ENCODE data around the gene PMEPA1.

The PMEPA1 gene

DNA sequence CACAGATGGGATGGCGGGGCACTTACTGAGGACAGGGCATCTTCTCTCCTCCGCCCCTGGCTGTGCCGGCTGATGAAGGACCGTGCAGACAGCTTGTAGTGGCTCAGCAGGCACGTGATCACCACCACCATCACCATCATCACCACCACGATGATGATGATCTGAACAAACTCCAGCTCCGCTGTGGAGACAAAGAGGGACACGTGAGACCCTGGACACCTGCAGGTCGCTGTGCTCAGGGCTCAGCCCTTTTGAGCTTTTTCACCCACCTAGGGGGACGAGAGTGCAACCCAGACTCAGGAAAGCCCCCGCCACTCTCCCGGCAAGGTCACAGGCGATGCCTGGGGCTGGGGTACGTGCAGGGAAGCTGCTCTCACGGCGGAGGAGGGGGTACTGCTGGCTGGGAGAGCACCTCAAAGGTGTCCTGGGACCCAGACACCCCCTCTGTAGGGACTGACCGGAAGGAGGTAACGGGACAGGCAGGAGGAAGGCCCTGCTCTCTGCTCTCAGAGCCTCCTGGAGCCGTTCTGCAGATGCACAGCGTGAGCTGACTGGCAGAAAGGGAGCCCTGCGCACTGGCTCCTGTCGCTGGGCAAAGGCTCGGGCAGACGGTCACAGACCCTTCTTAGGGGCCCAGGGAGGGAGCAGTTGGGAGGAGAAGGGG lies 50.2 kb downstream of the PMEPA1 start:
- Mint-ChIP-seq H3K27me3 (no peaks in the 10 kb centered on the region), H3K4me1 (peaks cover 42% of the 10 kb centered on the region), H3K27ac (no peak overlapping the region), H3K4me3 (peak overlapping the region in 1 of 2 donors; percentile 47), H3K9me3 (peaks cover 0 to 6% of the 10 kb centered on the region in 2 donors)
- no peak for DNase-seq
- no peak for ATAC-seq

DNA sequence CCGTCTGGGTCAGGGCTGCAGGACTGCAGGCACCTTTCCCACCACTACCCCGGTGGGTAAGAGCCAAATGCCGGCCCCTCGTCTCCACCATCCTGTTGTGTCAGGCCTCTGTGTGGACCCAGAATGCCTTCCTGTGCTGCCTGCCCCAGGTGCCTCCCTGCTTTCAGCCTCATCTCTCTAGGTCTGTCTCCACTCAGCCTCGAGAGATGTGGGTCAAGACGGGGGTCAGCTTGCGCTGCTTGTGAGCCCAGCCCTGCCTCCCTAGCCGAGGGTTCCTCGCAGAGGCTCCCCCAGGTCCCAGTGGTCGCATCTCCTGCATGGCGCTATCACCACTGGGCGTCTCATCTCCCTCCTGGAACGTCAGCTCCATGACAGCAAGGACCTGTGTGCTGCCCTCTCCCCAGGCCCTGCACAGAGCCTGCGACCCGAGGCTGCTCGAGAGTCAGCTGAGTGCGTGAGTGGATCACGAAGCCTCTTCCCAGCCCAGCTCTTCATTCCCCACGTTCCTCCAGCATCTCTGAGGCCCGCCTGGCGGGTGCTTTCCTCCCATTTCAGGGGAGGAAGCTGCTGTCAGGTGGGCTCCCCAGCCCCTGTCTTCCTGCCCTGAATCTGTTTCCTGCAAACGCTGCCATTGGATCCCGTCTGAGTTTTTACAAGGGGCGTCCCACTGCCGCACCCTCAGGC lies 50.8 kb downstream of the PMEPA1 start:
- no peak for DNase-seq

DNA sequence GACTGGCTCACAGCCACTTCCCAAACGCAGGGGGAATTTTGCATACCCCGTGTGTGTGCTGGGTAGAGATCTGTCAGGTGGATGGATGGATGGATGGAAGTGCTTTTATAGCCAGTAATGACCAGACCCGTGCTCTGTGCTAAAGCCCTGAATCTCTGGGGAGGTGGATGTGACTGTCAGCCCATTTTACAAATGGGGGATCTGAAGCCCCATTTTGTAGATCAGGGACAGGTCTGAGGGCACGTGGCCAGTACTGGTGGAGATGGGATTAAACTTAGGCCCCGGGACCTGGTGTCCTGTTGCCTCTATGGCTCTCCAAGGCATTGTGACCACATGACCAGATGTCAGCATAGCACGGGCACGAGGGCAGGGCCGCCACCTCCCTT lies 51.4 kb downstream of the PMEPA1 start:
- peaks cover 48% of the 10 kb centered on the region for H3K4me1 Mint-ChIP-seq
- no peak for ATAC-seq
- no peak for DNase-seq
- peaks cover 0 to 6% of the 10 kb centered on the region in 2 donors for H3K9me3 Mint-ChIP-seq
- peak overlapping the region; percentile 66 to 70 for H3K4me3 Mint-ChIP-seq
- H3K27ac Mint-ChIP-seq, result peak overlapping the region in 1 of 2 donors; percentile 93
- no peaks in the 10 kb centered on the region for H3K27me3 Mint-ChIP-seq

More for the DNA sequence above, 50.8 kb downstream of the PMEPA1 start:
- H3K27me3 Mint-ChIP-seq, result no peaks in the 10 kb centered on the region
- no peak overlapping the region for H3K27ac Mint-ChIP-seq
- peaks cover 0 to 6% of the 10 kb centered on the region in 2 donors for H3K9me3 Mint-ChIP-seq
- peak overlapping the region in 1 of 2 donors; percentile 47 for H3K4me3 Mint-ChIP-seq
- no peak for ATAC-seq
- H3K4me1 Mint-ChIP-seq, result peaks cover 48% of the 10 kb centered on the region

DNA sequence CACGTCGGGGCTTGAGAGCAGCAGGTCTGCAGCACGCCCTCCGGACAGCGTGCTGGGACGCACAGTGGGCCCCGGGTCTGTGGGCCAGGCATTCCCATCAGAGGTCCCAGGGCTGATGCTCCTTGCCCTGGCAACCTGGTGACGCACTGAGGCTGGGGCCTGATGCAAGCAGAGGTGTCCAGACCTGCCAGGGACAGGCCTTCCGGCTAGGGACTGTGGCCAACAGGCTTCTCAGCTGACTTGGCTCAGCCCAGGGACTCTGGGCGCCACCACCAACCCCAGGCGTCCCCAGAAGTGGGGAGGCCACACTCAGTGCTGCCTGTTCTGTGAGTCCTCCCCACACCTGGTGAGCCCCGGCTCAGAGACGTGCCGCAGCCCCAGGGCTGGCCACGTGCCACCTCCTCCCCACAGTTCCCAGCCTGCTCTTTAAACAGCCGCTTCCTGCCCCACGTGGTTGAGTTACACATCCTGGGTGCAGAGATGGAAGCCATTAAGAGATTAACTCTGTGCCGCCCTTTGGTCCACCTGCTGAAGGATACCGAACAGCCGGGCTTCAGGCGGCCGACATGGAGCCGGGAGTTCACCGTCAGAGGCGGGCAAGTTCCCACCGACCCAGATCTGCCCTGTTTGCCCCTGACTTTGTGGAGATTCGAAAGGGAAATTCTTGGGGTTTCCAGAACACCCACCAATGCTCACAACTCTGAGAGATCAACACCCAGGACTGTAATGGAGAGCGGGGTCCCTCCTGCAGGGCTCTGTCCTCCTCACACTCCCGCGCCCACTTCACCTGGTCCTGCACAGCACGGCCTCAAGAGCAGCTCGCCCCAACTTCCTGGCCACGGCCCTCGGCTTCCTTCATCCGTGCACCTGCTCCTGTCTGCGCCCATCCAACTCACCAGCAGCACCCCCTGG lies 52.0 kb downstream of the PMEPA1 start:
- Mint-ChIP-seq H3K9me3 (peaks cover 0 to 6% of the 10 kb centered on the region in 2 donors), H3K4me3 (peak overlapping the region; percentile 66 to 70), H3K27ac (peak overlapping the region; percentile 90 to 93), H3K27me3 (no peaks in the 10 kb centered on the region), H3K4me1 (peaks cover 48% of the 10 kb centered on the region)
- DNase-seq (peak; percentile 39 to 59), ATAC-seq (peak; percentile 85)

DNA sequence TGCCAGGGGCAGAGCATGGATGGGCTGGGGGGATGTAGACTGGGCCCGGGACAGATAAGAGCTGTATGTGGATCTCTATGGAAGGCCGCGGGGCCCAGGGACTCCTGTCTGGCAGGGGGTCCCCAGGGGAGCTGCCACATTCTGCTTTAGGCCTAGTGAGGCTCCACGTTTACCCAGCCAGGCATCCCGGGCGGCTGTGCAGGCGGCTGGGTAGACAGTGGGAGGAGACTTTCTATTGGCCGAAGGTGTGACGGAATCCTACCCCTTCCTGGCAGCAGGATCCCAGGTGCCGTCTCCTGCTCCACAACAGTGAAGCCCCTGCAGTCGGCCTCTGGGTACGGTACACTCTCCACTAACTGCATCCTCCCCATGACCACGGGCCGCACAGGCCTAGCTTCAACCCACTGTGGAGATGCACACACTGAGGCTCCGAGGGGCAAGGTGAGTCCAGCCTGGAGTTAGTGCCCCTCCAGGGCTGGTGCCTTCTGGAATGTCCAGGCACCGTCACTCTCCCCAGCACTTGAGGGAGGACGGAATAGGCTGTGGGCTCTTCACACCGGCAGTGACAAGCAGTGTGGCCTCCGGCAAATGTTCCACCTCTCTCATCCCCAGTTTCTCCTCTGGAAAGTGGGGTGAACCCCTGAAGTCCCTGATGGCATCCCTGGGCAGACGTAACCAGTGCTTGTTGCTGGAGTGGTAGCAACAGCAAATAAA lies 52.8 kb downstream of the PMEPA1 start:
- DNase-seq, result no peak
- peaks cover 48% of the 10 kb centered on the region for H3K4me1 Mint-ChIP-seq
- no peak overlapping the region for H3K27ac Mint-ChIP-seq
- peaks cover 0 to 6% of the 10 kb centered on the region in 2 donors for H3K9me3 Mint-ChIP-seq
- no peak overlapping the region for H3K4me3 Mint-ChIP-seq
- no peaks in the 10 kb centered on the region for H3K27me3 Mint-ChIP-seq
- no peak for ATAC-seq

DNA sequence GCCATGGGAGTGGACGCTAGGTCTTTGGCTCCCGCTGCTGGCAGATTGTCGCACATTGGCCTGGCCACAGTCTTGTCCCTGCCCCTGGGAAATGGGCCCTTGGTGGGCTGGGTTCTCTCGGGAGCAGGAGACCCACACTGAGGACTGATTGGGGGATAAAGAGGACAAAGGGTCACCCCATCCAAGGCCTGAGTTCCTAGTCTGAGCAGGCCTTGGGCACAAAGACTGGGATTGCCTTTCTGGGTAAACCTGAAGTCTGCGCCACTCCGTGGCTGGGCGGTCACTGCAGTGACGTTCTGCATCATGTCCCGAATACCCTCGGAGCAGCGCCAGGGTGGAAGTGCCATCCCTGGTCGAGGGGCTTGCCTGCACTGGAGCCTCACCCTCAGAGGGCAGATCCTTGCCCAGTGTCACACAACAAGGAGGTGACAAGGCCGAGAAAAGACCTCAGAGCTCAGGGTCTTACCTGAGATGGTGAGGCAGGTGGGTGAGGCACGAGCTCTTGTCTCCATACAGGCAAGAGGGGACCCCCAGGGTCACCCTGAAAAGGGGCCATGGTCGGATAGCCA lies 53.5 kb downstream of the PMEPA1 start:
- H3K9me3 Mint-ChIP-seq, result peaks cover 0 to 6% of the 10 kb centered on the region in 2 donors
- ATAC-seq (no peak), DNase-seq (no peak)
- H3K4me3 Mint-ChIP-seq, result no peak overlapping the region
- peaks cover 48% of the 10 kb centered on the region for H3K4me1 Mint-ChIP-seq
- H3K27me3 Mint-ChIP-seq, result no peaks in the 10 kb centered on the region
- no peak overlapping the region for H3K27ac Mint-ChIP-seq

DNA sequence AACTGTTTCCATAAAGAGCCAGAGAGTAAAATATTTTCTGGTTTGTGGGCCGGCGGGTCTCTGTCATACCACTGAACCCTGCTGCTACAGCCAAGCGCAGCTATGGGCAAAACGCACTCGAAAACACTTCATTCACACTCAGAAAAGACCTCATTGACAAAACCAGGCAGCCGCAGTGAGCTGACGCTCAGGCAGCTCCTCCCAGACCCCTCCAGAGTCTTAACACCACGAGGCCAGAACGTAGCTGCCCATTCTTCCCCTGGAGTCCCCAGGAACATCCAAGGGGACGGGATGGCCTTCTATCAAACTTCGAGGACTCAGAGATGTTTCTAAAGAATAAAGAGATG lies 54.0 kb downstream of the PMEPA1 start:
- Mint-ChIP-seq H3K4me3 (no peak overlapping the region), H3K9me3 (peaks cover 0 to 5% of the 10 kb centered on the region in 2 donors), H3K27ac (no peak overlapping the region), H3K27me3 (no peaks in the 10 kb centered on the region), H3K4me1 (peaks cover 48% of the 10 kb centered on the region)
- DNase-seq, result no peak
- no peak for ATAC-seq

DNA sequence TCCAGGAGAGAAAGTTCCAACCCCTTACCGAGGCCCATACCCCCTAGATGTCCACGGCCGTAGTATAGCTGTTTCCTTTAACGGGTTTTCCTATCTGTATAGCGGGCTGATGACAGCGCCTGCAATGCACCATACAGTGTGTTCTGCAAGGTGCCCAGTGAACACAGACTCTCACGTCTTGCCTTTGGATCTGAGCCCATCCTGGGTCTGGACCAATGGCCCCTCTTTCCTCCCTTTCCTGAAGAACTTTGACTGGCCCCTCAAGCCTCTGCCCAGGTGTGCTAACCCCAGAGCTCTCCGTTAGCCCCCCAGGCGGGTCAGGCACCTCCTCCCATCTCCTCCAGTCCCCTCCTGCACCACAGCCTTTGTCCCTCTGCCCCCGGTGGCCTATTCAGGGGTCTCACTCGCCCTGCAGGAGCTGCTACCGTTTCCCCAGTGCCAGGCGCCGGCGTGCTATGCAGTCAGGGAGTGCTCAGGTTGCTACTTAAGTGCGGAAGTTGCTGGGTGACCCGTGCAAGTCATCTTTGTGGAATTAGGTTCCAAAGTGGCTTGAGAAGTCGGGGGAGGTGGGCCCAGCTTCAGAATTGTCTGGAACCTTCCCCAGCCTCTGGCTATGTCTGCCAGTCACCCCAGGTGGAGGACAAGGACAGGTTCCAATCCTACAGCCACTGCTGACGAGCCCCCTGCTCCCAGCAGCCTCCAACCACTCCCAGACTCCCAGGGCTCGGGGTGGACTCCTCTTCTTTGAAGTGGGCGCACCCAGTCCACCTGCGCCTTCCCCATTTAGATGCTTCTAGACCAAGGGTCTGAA lies 54.6 kb downstream of the PMEPA1 start:
- DNase-seq (no peak), ATAC-seq (no peak)
- Mint-ChIP-seq H3K27ac (no peak overlapping the region), H3K4me1 (peaks cover 48% of the 10 kb centered on the region), H3K9me3 (no peaks in the 10 kb centered on the region), H3K27me3 (no peaks in the 10 kb centered on the region), H3K4me3 (no peak overlapping the region)

DNA sequence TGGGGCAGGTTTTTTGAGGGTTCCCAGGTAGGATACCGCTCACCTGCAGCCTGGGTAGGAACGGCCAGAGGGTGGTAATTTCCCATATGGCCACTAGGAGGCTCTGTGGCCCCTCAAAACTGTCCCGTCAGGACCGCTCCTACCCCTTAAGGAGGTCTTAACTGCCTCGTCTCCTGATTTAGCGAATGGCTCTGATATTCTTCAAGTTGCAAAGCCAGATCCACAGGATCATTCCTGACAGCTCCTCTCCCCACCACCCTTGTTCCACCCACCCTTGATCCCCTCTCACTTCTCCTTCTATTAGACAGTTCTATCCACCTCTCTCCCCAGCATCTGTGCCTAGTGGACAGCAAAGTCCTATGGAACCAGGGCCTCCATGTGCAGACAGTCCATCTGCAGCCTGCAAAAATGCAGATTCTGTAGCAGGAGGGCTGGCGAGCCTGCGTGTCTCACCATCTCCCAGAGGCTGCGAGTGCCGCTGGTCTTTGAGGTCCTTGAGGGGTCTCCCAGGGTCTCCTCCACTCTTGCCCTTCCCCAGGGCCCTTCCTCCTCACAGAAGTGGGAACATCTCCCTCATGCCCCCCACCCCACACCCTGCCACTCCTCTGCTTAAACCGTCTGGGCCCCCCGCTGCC lies 55.3 kb downstream of the PMEPA1 start:
- no peaks in the 10 kb centered on the region for H3K27me3 Mint-ChIP-seq
- DNase-seq (peak; percentile 57 to 61), ATAC-seq (peak; percentile 67)
- peak overlapping the region; percentile 50 to 86 for H3K27ac Mint-ChIP-seq
- H3K4me1 Mint-ChIP-seq, result peaks cover 44% of the 10 kb centered on the region
- no peak overlapping the region for H3K4me3 Mint-ChIP-seq
- no peaks in the 10 kb centered on the region for H3K9me3 Mint-ChIP-seq

DNA sequence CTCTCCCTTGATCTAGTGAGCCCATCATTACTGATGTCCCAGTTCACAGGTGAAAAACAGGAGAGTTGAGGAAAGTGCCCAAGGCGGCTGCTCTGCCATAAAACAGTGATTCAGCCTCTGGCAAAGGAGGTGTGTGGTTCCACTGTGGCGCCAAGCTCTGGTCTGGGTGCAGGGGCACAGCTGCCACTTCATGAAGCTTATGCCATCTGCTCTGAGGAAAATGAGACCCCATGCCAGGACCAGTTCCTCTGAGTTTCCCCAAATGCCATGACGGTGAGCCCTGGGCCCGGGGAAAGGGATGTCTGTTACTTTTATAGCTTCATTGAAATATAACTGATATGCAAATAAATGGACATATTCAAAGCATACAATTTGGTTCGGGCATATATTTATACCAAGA lies 55.9 kb downstream of the PMEPA1 start:
- peaks cover 38% of the 10 kb centered on the region for H3K4me1 Mint-ChIP-seq
- no peaks in the 10 kb centered on the region for H3K27me3 Mint-ChIP-seq
- ATAC-seq, result no peak
- no peak overlapping the region for H3K27ac Mint-ChIP-seq
- no peak for DNase-seq
- H3K4me3 Mint-ChIP-seq, result no peak overlapping the region
- H3K9me3 Mint-ChIP-seq, result no peaks in the 10 kb centered on the region

DNA sequence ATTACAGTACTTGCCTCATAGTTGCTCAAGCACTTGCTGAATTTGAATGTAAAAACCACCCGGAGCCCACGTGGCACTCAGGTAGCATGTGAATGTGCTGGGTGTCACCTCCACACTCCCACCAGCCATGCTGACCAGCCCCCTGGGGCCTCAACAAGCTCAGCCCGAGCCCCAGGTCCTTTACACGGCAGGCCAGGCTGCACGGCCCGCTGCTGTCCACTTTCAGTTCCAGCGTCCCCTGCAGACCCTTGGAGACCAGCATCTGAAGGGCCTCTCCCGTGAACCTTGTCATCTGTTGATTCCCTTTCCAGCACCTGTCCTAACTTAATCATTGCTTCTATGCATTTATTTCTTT lies 56.3 kb downstream of the PMEPA1 start:
- no peak for DNase-seq
- Mint-ChIP-seq H3K27me3 (no peaks in the 10 kb centered on the region), H3K4me1 (peaks cover 34% of the 10 kb centered on the region), H3K4me3 (no peak overlapping the region), H3K9me3 (no peaks in the 10 kb centered on the region), H3K27ac (no peak overlapping the region)
- no peak for ATAC-seq

DNA sequence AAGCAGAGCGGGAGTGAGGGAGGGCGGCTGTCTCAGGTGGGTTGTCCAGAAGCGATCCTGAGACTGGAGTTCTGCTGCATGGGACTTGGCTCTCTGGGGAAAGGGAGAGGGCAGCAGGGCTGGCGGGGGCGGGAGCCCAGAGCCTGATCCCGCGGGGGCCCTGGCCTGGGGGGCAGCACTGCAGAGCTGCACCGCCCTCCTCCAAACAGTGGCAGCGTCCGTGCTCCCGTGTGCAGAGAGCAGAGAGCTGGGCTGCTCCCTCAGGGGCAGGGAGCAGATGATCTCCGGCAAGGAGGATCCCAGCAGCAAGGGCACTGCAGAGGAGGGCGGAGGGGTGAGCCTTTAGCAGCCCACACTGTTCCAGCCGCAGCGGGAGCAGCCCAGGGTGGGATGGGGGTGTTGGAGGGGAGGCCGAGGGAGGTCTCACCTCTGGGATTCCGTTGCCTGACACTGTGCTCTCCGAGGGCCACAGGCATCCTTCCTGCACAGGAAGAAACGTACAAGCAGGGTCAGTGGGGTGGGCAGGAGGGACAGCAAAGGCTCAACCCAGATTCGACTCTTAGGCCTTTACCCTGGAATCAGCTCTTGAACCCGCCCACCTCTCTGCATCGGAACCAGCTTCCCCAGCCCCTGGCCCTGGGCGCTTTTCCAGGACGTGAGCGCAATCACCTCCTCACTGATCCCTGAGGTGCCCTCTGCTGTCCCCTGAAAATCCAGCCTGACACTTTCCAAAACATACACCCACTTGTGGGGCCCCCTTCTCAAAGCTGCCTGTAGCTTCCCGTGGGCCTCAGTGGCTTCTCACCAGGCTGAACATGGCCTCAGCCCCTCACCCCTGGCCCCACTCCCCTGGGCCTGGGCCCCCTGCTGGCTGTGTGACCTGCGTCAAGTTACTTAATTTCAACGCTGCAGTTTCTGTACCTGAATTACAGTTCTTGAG lies 56.9 kb downstream of the PMEPA1 start:
- Mint-ChIP-seq H3K9me3 (no peaks in the 10 kb centered on the region), H3K27me3 (no peaks in the 10 kb centered on the region), H3K27ac (no peak overlapping the region), H3K4me3 (no peak overlapping the region), H3K4me1 (peaks cover 28% of the 10 kb centered on the region)
- peak; percentile 3 for ATAC-seq
- DNase-seq, result no peak

DNA sequence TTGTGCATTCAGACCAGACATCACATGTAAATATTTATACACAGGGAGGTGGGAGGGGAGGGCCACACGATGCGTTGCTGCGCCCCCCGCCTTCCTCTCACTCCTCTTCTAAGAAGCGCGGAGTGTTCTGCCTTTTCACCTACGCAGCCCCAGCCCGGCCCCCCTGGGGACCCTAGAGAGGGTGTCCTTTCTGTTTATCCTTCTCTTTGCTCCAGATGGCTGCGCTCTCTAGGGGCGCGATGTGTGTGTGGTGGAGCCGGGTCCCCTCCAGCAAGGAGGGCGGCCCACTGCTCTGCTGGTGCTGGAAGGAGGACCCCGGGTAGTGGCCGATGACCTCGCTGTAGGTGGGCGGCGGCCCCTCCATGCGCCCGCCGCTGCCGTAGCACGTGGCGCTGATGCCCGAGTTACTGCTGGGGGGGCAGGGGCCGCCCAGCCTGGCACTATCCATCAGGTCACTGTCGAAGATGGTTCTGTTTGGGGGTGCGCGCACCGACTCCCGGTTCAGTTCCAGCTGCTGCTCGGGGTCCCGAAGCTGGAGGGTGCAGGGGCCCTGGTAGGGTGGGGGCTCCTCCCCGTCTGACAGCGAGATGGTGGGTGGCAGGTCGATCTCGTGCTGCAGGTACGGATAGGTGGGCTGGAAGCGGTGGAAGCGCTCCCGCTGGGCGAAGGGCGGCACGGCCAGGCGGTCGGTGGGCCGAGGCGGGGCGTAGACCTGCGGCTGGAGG lies 57.8 kb downstream of the PMEPA1 start:
- Mint-ChIP-seq H3K4me3 (no peak overlapping the region), H3K27ac (no peak overlapping the region), H3K4me1 (peaks cover 20% of the 10 kb centered on the region), H3K27me3 (no peaks in the 10 kb centered on the region), H3K9me3 (no peaks in the 10 kb centered on the region)
- ATAC-seq (peak; percentile 31), DNase-seq (no peak)

All from stimulated activated naive CD8-positive, alpha-beta T cell treated with anti-CD3 and anti-CD28 coated beads, Interleukin-15, amount 100 ng/mL, for 72 hours (primary cell).